ENCODE measurements around the gene CABP7.

The CABP7 gene

DNA sequence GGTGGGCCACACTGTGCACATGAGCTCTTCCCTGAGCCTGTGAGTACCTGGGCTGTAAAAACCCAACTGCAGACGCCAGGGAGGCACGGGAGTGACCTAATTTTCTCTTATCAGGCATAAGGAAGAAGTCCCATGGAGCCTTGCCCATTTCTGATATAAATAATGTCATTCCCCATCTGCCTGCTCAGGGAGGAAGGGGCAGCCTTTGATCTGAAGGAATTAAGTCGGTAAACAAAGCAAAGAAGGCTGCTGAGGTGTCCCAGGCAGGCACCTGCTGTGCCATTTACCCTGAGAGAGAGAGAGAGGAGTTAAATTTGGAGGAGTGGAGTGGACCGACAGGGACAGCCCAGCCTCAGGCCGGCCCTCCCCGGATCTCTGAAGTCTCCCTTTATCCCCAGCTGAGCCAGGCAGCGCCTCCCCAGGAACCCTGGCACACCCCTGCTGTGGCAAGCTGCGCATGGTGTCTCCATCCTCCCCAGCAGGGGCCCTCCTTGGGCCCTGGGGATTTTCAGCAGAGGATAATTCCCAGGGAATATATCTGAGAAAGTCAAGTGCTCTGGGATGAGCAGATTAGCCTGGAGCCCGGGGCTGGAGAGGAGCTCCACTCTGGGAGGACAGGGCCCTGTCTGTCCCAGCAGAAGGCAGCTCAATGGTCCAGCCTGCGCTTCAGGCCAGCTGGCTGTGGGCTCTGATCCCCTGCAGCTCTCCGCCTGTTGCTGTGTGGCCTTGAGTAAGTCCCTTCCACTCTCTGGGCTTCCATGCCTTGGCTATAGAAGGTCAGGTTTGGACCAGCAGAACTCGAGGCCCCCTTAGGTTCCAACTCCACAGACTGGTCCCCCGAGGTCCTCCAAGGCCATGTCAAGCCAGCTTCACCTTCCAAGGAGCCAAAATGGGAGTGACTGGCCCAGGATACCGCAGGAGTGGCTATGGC is 17.5 kb upstream of the CABP7 start:
- DNase-seq: no peak

DNA sequence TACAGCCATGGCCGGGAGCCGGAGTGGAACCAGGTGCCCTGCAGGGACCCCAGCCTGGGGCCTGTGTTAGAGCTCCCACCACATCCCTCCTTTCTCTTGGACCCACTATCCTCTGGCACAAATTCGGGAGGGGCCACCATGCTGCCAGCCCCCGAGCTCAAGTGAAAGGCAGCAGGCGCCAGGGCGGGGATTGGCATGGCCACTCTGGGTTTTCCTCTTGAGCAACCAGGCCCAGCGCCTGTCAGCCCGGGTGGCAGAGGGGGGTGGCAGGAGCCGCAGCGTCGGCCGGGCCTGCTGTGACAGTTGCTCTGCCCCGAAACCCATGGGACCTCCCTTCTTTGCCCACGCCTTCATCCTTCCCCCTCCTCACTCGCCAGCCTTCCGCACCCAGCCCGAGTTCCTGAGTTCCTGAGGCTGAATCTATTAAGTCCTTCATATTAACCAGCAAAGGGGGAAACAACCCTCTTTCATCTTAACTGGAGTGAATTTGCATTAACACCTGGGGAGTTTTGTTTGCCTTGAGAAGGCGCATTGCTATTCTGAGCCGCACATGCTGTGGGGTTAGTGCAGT is 16.8 kb upstream of the CABP7 start:
- no peak for DNase-seq

DNA sequence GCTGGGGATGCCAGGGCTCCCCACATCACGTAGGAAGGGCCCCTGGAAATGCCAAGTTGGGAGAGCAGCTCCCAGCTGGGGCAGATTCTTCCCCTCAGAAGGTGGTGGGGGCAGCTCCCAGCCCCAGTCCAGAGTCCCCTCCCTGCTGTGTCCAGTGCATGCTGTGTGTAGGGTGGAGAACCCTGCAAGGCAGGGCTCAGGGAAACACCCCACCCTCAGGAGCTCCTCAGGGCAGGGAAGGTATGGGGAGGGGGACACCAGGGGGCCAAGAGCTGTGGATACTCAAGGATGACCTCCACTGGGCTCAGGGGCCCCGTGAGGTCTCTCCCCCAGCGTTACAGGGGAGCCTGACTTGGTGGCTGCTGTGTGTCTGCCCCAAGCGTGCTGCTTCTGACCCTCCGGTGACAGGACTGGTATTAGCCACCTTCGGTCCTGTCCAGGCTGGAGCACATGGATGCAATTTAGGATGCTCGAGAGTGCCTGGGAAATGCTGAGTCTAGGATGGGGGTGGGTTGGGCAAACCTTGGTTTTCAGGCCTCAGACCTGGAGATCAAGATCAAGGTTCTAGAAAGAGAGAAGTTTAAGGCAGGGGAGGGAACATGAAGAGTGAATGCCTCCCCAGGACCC is 16.1 kb upstream of the CABP7 start:
- no peak for DNase-seq

DNA sequence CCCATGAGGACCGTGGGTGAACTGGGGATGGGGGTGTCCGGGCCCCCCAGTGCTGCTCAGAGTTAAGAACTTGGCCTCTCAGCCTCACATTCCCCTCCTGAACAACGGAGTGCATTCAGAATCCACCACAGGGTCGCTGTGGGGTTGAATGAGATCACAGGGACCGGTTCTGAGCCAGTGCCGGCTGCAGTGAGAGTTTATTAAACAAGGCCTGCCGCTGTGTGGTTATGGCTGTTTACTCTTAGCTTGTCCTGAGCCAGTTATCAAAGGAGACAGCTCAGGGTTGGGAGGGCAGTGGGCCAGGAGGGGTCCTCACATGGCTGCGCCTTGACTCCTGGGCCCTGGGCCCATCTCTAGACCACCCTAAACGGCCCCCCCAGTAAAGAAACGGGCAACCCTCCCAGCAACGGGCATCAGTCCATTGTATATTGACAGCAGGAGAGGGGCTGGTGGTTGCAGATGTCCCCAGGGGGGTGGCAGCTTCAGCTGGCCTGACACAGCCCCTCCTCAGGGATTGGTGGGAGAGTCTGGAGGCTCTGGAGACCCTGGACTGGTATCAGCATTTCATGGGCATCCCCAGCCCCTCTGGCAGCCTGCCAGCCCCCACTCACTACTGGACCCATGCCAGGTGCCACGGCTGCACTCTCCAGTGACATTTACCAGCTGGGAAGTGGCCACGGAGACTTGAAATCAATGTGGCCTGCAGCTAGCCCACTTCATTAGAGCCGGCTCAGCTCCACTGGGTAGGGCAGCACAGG is 15.1 kb upstream of the CABP7 start:
- no peak for DNase-seq

DNA sequence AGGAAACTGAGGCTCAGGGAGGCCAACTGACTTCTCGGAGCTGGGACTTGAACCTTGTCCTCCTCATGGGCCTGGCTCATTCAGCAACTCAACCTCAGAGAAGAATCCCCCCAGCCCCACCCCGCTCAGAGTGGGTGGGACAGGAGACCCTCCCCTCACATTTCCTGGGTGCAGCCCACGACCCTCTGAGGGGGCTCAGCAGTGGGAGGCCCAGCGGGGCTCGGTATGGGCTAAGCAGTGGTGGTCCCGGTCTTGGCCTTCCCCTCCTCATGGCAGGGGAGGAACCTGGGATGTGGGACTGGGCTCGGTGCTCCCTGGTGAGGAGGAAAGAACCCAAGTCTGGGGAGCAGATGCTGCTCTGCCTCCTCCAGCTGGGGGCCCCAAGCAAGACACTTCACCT is 14.2 kb upstream of the CABP7 start:
- no peak for DNase-seq

DNA sequence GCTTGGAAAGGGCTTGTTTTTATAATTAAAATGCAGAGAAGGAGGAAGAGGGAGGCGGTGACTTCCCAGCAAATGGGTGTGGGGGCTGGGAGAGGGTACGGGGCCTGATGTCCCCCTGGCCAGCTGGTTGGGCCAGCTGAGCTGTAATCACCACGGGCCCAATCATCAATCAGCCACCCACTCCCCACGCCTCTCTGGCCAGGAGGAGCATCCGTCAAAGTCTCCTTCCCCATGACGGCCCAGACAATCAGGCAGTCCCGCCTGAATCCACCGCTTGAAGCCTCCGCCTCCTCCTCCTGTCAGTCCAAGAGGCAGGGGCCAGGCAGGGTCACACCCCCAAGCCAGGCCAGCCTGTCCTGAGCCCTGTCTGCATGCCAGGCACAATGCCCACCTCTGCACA is 13.3 kb upstream of the CABP7 start:
- DNase-seq: no peak

DNA sequence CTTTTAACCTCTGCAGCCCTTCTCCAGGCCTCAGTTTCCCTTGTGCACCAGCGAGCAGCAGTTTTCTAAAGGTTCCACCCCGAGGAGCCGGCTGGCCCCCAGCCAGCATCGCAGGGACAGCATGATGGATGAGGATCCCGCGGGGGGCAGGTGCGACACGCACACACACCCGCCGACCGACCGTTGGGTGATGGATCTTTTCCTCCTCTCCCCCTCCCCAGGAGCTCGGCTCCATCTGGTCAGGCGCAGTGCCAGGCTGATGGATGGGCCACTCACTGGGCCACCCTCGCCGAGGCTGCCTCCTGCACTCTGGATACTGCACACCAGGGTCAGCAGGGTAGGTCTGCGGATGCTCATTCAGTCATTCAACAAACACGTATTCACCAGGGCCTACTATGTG is 12.8 kb upstream of the CABP7 start:
- DNase-seq: no peak

DNA sequence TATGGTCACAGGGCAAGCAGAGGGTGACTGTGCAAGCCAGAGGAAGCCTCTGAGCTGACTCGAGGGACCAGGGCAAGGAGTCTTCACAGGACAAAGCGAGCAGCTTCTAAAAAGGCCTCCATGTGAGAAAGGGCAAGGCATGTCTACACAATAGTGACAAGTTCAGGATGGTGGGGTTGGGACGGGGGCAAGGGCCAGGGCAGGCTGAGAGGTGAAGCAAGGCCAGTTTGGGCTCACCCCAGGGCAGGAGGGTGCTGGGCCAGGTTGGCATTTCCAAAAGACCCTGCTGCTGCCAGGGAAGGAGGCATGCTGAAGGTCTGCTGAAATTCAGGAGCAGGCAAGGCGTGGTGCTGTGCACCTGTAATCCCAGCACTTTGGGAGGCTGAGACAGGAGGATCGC is 12.3 kb upstream of the CABP7 start:
- no peak for DNase-seq

DNA sequence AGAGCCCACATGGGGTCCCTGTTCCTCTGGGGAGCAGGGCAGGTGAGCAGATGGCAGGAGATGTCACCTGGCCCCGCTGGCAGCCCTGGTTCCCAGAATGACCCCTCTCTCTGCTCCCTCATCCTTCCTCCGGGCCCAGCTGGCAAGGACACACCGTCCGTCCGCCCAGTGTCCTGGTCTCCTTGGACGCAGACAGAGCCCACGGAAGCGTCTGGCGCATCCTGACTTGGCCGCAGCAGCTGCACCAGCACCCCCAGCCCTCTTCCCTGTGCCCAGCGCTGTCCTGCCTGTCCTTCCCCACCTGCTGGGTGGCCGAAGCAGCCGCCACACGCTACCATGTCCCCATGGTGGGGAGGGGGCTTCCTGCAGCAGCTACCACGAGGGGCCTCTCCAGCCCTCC is 9.6 kb upstream of the CABP7 start:
- DNase-seq: no peak

DNA sequence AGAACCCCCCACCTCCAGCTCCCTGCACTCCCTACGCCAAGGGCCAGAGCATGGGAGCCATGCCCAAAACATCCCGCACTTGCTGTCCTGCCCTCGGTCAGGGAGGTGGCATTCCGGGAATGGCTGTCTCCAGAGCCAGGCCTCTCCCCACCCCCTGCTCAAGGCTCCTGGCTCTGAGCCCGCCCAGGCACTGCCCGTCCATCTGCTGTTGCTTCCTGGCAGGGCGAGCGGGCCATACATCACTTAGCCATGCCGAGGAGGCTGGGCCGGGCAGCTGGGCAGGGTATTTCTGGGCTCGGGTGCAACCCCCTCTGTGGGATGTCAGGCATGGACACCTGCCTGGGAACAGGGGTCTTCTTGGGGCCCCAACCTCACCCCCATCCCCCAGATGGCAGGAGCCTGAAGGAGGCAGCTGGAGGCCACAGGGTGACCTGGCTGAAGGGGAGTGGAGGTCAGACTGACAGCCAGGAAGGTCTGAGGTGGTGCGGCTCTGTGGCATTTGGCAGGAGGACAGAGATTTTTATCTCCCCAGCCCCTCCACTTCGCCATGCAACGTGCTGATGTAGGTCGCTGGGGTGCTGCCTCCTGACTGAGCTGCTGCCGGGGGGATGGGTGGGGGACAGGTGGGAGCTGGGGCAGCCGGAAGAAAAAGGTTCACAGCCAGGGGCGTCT is 8.7 kb upstream of the CABP7 start:
- DNase-seq: no peak

DNA sequence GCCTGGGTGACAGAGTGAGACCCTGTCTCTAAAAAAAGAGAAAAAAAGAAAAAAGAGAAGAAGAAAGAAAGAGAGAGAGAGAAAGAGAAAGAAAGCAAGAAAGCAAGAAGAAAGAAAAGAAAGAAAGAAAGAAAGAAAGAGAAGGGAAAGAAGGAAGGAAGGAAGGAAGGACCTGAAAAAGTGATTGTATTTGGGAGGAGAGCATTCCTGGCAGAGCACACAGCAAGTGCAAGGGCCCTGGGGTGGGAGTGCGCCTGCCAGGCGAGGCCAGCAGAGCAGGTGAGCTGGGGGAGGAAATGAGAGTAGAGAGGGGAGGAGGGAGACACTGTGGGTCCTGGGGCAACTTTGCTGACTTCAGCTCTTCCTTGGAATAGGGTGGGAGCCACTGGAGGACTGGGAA is 7.7 kb upstream of the CABP7 start:
- DNase-seq: no peak

DNA sequence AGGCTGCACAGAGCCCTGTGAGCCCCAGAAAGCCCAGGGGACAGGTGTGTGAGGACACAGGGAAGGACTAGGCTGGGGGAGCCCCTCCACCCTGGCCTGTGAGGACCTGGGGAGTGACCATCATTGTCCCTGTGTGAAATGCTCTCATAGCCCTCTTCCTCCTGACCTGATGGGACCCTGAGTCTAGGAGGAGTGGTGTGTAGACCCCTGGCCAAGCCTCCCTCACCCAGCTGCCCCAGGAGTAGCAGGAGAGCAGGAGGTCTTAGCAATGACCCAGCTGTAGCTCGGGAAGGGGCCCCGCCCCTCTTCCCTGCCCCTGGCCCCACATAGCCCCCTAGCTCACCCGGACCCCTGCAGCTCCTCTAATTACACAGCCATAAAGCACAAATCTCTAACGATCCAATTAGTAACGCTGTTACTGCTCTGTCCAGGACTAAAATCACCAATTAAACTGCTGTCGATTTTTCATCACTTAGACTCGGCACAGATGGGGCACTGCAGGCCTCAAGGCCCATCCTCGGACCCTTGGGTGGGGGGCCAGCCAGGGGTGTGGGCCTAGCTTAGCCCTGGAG is 6.6 kb upstream of the CABP7 start:
- DNase-seq: no peak

DNA sequence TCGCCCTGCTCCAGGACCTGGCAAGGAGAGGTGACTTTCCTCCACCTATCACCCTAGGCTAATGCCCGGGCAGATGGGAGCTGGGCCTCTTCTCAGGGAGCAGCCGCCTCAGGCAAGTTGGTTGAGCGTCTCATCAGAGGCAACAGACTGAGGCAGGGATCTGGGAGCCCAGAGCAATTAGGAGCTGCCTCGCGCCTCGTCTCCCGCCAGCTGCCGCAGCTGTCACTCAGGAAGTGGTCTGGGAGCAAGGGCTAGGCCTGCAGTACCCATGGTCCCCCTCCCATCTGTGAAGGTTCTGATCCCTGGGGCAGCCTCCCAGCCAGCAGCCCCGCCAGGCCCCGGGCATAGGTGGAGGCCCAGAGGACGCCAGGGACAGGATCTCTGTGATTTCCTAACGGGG is 4.6 kb upstream of the CABP7 start:
- DNase-seq: no peak

DNA sequence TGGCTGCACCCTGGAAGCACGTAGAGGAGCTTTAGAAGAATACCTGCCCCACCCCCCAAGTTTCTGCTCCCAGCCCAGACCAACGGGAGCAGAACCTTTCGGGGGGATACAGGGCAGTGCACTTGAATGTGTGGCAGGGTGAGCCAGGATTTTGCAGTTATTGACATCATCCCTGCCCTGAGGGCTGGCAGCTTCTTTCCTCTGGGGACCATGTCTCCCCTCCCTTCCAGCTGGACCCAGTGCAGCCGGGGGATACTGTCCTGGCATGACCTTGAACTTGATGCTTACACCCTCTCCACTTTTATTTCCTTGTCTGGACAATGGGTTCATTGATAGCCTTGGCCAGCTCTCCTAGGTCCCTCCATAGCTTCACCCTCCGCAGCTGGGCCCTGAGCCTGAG is 4.1 kb upstream of the CABP7 start:
- DNase-seq: no peak

DNA sequence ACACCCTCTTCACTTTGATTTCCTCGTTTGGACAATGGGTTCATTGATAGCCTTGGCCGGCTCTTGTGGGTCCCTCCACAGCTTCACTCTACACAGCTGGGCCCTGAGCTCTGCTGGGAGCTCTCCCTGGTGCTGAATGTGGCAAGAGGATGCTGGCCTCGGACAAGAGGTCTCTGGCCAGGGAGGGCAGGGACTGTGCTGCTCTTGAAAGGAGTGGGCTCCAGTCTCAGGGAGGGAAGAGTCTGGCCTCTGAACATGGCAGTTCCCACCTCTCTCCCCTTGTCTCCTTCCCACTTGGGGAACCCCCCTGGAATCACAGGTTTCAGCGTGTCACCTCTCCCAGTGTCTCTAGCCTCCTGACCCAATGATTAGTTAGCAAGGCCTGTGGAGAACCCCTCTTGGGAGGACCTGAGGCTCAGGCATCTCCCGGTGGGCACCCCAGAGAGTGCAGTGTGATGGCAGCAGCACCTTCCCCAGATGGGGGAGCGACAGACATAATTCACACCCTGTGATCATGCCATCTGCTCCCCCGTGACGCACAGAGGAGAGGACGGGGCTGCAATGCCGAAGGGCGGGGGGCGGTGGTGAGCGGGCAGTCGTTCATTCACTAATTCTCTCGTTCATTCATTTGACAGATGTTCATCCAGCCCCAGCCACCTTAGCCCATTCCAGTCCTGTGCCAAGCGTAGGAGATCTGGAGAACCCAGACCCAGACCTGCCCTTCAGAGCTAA is 2.8 kb upstream of the CABP7 start:
- no peak for DNase-seq

DNA sequence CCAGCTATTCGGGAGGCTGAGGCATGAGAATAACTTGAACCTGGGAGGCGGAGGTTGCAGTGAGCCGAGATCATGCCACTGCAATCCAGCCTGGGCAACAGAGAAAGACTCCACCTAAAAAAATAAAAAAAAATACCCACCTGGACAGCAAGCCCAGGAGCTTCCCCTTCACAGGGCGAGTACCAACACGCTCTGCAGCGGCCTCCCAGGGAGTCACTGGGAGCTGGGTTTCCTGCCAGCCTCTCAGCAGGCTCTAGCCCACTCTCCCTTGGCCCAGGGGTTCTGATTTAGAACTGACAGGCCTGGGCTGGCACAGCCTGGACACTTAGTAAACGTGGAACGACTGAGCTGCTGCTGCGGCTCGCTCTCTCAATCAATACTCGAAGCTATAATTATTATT is 2.0 kb upstream of the CABP7 start:
- DNase-seq: no peak

DNA sequence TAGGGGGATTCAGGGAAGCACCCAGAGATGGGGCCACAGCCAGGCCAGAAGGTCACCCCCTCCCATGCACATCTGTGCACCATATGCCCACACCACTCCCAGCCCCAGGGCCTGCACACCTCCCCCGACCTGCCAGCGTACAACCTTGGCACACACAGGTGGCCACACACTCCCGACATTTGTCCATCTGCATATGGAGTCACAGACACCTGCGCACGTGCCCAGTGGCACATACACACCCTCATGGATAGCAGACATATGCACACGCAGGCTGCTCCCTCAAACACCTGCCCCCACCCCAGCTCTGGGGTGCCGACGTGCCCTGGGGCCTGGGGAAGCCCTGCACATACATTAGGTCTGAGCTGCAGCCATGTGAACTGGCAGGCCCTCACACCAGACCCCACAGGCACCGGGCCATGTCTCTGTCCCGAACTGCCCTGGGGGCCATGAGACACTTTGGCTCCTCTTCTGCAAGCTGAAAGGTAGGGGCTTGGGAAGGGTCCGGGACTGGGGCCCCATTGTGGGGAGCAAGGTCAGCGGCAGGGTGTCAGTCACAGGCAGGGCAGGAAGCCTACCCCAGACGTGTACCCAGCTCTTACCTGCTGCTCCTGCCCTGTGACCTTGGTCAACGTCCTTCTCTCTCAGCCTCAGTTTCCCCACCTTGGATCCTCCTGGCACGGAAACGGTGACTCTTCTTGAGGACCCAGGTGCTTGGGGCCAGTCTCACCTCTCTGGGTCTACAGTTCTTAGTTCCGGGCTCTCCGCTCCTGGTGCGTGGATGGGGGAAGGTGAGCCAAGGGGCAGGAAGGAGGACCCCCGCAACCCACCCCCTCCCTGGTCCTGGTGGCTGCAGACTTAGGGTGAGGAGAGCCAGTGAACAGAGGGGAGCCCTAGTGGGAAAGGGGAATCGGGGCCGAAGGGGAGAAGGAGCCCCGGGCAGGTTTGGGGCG is 579 bp upstream of the CABP7 start:
- DNase-seq: no peak

DNA sequence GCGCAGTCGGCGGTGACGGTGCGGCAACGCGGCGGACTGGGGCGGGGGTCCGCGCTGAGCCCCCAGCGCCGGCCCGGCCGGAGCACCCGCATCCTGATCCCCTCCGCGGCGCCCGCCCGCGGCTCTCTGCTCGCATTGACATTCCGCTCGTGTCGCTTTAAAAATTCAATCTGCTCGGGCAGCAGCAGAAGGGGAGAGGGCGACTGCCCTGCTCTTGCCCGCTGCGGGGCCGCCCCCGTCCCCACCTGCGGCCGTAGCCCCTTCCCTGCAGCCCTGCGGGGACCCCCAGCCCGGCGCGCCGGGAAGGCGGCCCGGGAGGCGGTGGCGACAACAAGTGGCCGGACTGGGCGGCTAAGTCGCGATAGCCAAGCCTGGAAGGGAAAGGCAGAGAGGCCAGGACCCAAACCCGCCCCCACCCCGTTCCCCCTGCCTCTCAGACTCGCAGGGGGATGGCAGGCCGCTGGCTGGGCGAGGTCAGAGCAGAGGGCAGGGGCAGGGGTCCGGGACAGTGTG is 1.1 kb downstream of the CABP7 start:
- DNase-seq: no peak

DNA sequence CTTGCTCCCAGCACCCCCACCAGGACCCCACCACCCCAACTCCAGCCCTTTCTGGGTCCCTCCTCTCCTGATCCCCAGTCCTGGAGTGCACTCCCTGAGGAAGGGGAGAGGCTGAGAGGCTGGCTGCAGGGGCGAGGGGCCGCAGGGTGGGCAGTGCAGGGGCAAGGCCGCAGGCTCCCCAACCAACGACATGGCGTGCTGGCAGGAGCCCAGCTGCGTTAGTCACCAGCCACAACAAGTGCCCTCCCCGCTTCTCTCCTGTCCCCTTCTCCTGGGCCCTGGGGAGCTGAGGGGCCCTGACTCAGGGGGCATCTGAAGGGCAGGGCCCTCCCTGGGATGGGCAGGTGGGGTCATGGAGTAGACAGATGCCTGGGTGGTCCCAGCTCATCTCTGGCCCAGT is 2.3 kb downstream of the CABP7 start:
- DNase-seq: no peak

DNA sequence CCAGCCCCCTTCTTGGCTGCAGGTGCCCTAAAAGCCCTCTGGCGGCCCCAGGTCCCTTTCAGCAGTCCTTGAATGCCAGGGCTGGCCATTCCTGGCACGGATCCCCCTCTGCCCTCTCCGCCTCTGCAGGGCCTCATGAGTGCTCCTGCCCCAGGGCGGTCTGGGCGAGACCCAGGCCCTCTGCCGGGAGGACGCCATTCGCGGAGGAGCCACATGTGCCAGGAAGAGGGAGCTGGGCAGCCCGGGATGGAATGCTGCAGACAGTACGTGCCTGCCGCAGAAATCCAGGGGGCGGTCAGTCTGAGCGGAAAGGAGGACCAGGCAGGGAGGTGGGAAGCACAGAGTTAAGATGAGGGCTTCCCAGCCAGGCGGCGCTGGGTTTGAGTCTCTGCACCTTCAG is 2.8 kb downstream of the CABP7 start:
- no peak for DNase-seq
